Smooth muscle cell (in vitro differentiated cells): Measurements from ENCODE around the gene SCAND1. TPM values are rescaled to one million over a fixed set of nuclear protein-coding genes. Genes with fewer than 3 reads are reported as not detected.

ENCODE experiments used
- DNase-seq: peaks from one replicate; lab custom pipeline; 2025; ENCODE audit not compliant: unreplicated experiment; lab: John Stamatoyannopoulos, UW
- H2AFZ ChIP-seq: fragments of 200-600 bp; sonication (generic); 2 replicates; pipeline ENCODE4 v1.6.0; 2016; ENCODE audit warnings: antibody characterized with exemption, low read depth, mild to moderate bottlenecking
- H3F3A ChIP-seq: fragments of 200-600 bp; sonication (generic); 2 replicates; pipeline ENCODE4 v1.6.0; 2017; ENCODE audit warnings: antibody characterized with exemption, low read depth
- H3K27ac ChIP-seq: fragments of 200-600 bp; sonication (generic); 2 replicates; pipeline ENCODE4 v1.5.1; 2016; ENCODE audit warnings: low read depth, mild to moderate bottlenecking
- H3K27me3 ChIP-seq: fragments of 200-600 bp; sonication (generic); 2 replicates; pipeline ENCODE4 v1.6.1; 2016; ENCODE audit warnings: low read depth, mild to moderate bottlenecking
- H3K36me3 ChIP-seq: fragments of 200-600 bp; sonication (generic); 2 replicates; pipeline ENCODE4 v1.5.1; 2016; ENCODE audit warnings: low read depth
- H3K4me1 ChIP-seq: fragments of 200-600 bp; sonication (generic); 2 replicates; pipeline ENCODE4 v1.5.1; 2016; ENCODE audit warnings: low read depth
- H3K4me2 ChIP-seq: fragments of 200-600 bp; sonication (generic); 2 replicates; pipeline ENCODE4 v1.6.0; 2016; ENCODE audit warnings: mild to moderate bottlenecking
- H3K4me3 ChIP-seq: fragments of 200-600 bp; sonication (generic); 2 replicates; pipeline ENCODE4 v1.5.1; 2016; ENCODE audit warnings: mild to moderate bottlenecking
- H3K79me2 ChIP-seq: fragments of 200-600 bp; sonication (generic); 2 replicates; pipeline ENCODE4 v1.6.0; 2016; ENCODE audit warnings: low read depth, mild to moderate bottlenecking
- H3K9ac ChIP-seq: fragments of 200-600 bp; sonication (generic); 2 replicates; pipeline ENCODE4 v1.6.0; 2016; ENCODE audit warnings: low read depth
- H3K9me3 ChIP-seq: fragments of 200-600 bp; sonication (generic); replicated peaks from 2 replicates; pipeline ENCODE4 v1.5.1; 2016; ENCODE audit warnings: low read depth
- H4K20me1 ChIP-seq: fragments of 200-600 bp; sonication (generic); 2 replicates; pipeline ENCODE4 v1.6.0; 2016; ENCODE audit warnings: low read depth
- WGBS: methylation state at CpG from one replicate; pipeline ENCODE4 v1.1.7; 2016; ENCODE audit warnings: low lambda C conversion rate; 5-methylcytosine and 5-hydroxymethylcytosine counted together
- polyA plus RNA-seq: library from polyadenylated mRNA; unstranded; fragments of >200 nt; fragmentation: Nextera tagmentation; extraction: Ambion mirVana; gene quantifications from 2 replicates; pipeline ENCODE4 v1.2.1, GENCODE V29; 2016
- total RNA-seq: library from RNA; depleted of rRNA; stranded (reverse); fragments of >200 nt; gene quantifications from 2 replicates; pipeline ENCODE4 v1.2.3, GENCODE V29; 2014
- TF ChIP-seq, protein P1 (sequence below): fragments of 200-600 bp; sonication (generic); IDR thresholded peaks from 2 replicates; pipeline ENCODE4 v1.5.1; 2017; ENCODE audit warnings: borderline replicate concordance, mild to moderate bottlenecking, antibody characterized with exemption; ENCODE audit not compliant: insufficient read depth, poor library complexity, severe bottlenecking

Gene SCAND1
- total and polyA plus RNA-seq, 2 experiments from 2014 or later, result 26.7 to 128 TPM

DNA sequence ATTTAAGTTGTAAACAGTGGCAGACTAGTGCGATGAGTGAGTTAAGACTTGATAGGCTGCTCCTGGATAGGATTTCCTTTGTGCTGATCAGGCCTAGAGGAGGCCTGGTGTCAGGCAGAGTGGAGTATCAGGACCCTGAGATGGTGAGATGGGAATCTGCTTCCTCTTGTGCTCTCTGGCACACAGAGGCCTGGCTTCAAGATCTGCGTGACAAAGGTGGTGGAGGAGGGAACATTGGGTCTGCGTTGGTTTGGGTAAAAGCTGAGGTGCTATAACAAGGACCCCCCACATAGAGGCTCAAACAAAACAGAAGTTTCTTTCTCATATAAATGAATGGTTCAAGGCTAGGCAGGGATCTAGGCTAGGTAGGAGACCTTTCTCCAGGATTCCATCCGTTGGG, 20.3 kb downstream of the SCAND1 start:
- Histone ChIP-seq H3K9me3 (no peaks in the 10 kb centered on the region), H3K79me2 (no peaks in the 10 kb centered on the region), H3K4me2 (no peak overlapping the region), H3F3A (no peaks in the 10 kb centered on the region), H4K20me1 (peaks cover 6% of the 10 kb centered on the region), H3K4me1 (no peaks in the 10 kb centered on the region), H2AFZ (no peak overlapping the region), H3K4me3 (no peak overlapping the region), H3K27ac (no peak overlapping the region), H3K9ac (no peak overlapping the region), H3K36me3 (no peaks in the 10 kb centered on the region), H3K27me3 (no peaks in the 10 kb centered on the region)
- DNase-seq, result no peak
- TF ChIP-seq, protein P1, sequence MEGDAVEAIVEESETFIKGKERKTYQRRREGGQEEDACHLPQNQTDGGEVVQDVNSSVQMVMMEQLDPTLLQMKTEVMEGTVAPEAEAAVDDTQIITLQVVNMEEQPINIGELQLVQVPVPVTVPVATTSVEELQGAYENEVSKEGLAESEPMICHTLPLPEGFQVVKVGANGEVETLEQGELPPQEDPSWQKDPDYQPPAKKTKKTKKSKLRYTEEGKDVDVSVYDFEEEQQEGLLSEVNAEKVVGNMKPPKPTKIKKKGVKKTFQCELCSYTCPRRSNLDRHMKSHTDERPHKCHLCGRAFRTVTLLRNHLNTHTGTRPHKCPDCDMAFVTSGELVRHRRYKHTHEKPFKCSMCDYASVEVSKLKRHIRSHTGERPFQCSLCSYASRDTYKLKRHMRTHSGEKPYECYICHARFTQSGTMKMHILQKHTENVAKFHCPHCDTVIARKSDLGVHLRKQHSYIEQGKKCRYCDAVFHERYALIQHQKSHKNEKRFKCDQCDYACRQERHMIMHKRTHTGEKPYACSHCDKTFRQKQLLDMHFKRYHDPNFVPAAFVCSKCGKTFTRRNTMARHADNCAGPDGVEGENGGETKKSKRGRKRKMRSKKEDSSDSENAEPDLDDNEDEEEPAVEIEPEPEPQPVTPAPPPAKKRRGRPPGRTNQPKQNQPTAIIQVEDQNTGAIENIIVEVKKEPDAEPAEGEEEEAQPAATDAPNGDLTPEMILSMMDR, result no peak
- 82% methylated on average over 4 of the region's 4 CpGs for WGBS

DNA sequence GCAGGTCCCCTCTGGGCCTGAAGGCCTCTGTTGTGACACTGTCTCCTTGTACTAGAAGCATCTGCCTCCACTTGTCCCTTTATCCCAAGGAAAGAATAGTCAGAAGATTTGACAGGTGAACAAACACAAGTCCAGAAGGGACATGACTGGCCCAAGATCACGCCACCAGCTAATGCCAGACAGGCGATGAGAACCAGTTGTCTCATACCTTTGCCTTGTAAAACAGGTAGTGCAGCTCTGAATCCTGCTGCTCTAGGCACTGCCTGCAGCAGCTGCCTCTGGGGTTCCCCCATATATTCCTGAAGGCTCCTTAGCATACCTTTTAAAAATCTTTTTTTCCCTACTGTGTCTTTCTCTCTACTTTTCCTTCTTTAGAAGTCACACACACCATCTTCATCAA, 25.0 kb downstream of the SCAND1 start:
- Histone ChIP-seq H4K20me1 (no peaks in the 10 kb centered on the region), H3K4me3 (no peak overlapping the region), H3F3A (no peaks in the 10 kb centered on the region), H3K9ac (no peak overlapping the region), H3K36me3 (no peaks in the 10 kb centered on the region), H3K27me3 (no peaks in the 10 kb centered on the region), H3K9me3 (no peaks in the 10 kb centered on the region), H3K4me1 (no peaks in the 10 kb centered on the region), H3K79me2 (no peaks in the 10 kb centered on the region), H3K27ac (no peak overlapping the region), H2AFZ (no peak overlapping the region), H3K4me2 (no peak overlapping the region)
- TF ChIP-seq, protein P1, result no peak
- no peak for DNase-seq
- 75% methylated on average over 2 of the region's 2 CpGs for WGBS

DNA sequence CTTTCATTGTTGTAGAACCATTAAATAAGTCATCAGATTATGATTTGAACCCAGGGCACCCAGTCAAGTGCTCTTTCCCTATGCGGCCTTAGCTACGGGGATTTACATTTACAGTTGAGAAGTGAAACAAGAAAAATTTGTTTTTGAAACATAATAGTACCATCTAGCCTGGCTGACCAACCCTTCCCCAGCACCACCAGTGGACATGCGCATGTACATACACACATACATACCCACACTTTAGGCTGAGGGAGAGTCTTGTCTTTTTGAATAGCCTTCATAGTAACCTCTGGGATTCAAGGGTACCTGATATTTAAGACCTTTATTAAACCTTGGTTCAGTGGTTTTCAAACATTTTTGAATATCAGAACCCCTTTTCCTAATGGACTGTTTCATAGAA, 33.8 kb downstream of the SCAND1 start:
- Histone ChIP-seq H4K20me1 (no peaks in the 10 kb centered on the region), H3K4me2 (no peak overlapping the region), H3K36me3 (peaks cover 11% of the 10 kb centered on the region), H3K79me2 (peaks cover 4% of the 10 kb centered on the region), H3K4me1 (no peaks in the 10 kb centered on the region), H3K4me3 (no peak overlapping the region), H3K27me3 (no peaks in the 10 kb centered on the region), H3K27ac (no peak overlapping the region), H3F3A (no peaks in the 10 kb centered on the region), H2AFZ (no peak overlapping the region), H3K9ac (no peak overlapping the region), H3K9me3 (no peaks in the 10 kb centered on the region)
- TF ChIP-seq, protein P1, result no peak
- WGBS, result 98% methylated on average over 3 of the region's 3 CpGs
- no peak for DNase-seq

DNA sequence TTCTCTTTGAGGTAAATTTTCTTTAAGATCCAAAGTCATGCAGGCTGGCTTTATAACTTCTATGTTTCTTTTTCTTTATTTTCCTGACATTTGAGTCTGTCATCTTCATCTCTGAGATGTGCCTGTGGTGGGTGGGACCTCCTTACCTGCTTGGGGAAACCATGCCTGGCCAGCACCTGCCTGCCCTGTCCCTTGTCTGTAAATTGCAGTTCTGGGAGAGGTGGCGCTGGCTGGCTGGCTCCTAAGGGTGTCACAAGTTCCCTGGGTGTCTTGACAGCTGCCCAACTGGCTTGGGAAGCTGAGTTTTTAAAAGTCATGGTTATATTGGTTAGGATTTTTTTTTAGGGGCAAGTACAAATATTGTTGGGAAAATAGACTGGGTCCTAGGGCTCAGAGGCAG, 36.3 kb downstream of the SCAND1 start:
- TF ChIP-seq, protein P1, result no peak
- 93% methylated on average over 1 of the region's 1 CpG for WGBS
- H3K27me3 ChIP-seq, result no peaks in the 10 kb centered on the region
- H4K20me1 ChIP-seq, result no peaks in the 10 kb centered on the region
- peaks cover 16% of the 10 kb centered on the region for H3K36me3 ChIP-seq
- peaks cover 4% of the 10 kb centered on the region for H3K79me2 ChIP-seq
- H3K27ac ChIP-seq, result no peak overlapping the region
- no peak for DNase-seq
- H2AFZ ChIP-seq, result no peak overlapping the region
- H3K9me3 ChIP-seq, result no peaks in the 10 kb centered on the region
- no peak overlapping the region for H3K4me2 ChIP-seq
- H3K4me3 ChIP-seq, result no peak overlapping the region
- no peaks in the 10 kb centered on the region for H3F3A ChIP-seq
- no peaks in the 10 kb centered on the region for H3K4me1 ChIP-seq
- no peak overlapping the region for H3K9ac ChIP-seq
